H9 (cell line): ENCODE results near the gene SV2C. TPM values are rescaled to one million over a fixed set of nuclear protein-coding genes. Genes with fewer than 3 reads are reported as not detected.

Source experiments
- DNase-seq: peaks from one replicate; pipeline ENCODE4 v3.0.0-alpha.2; 2017
- H2AFZ ChIP-seq: one replicate; pipeline ENCODE4 v1.6.1; 2013; ENCODE audit warnings: mild to moderate bottlenecking, low read length, control low read depth, moderate library complexity
- H2AK5ac ChIP-seq: 2 replicates; pipeline ENCODE4 v1.6.1; 2013; ENCODE audit warnings: low read length, control low read depth, mixed read lengths; ENCODE audit not compliant: insufficient read length
- H2BK120ac ChIP-seq: one replicate; pipeline ENCODE4 v1.6.1; 2013; ENCODE audit warnings: low read depth, mild to moderate bottlenecking, low read length, control low read depth, inconsistent platforms; ENCODE audit not compliant: poor library complexity, severe bottlenecking
- H2BK12ac ChIP-seq: 2 replicates; pipeline ENCODE4 v1.6.1; 2013; ENCODE audit warnings: low read length, control low read depth, mixed read lengths, low read depth; ENCODE audit not compliant: insufficient read length
- H2BK15ac ChIP-seq: 2 replicates; pipeline ENCODE4 v1.6.1; 2013; ENCODE audit warnings: low read depth, low read length, control low read depth
- H2BK20ac ChIP-seq: one replicate; pipeline ENCODE4 v1.6.1; 2013; ENCODE audit warnings: low read depth, mild to moderate bottlenecking, low read length, control low read depth, inconsistent platforms; ENCODE audit not compliant: poor library complexity, severe bottlenecking
- H2BK5ac ChIP-seq: 2 replicates; pipeline ENCODE4 v1.6.1; 2013; ENCODE audit warnings: low read length, control low read depth, mixed read lengths; ENCODE audit not compliant: insufficient read length
- H3K14ac ChIP-seq: 2 replicates; pipeline ENCODE4 v1.6.1; 2013; ENCODE audit warnings: low read length, control low read depth; ENCODE audit not compliant: insufficient read depth
- H3K18ac ChIP-seq: 2 replicates; pipeline ENCODE4 v1.6.1; 2013; ENCODE audit warnings: low read depth, mild to moderate bottlenecking, mixed read lengths, low read length, control low read depth; ENCODE audit not compliant: insufficient read length
- H3K23ac ChIP-seq: 2 replicates; pipeline ENCODE4 v1.6.1; 2013; ENCODE audit warnings: low read length, control low read depth, mixed read lengths, low read depth; ENCODE audit not compliant: insufficient read length
- H3K23me2 ChIP-seq: 2 replicates; pipeline ENCODE4 v1.6.1; 2013; ENCODE audit warnings: low read depth, mild to moderate bottlenecking, mixed read lengths, low read length, control low read depth; ENCODE audit not compliant: insufficient read length, poor library complexity, severe bottlenecking
- H3K27ac ChIP-seq: 2 replicates; pipeline ENCODE4 v1.5.1; 2013; ENCODE audit warnings: low read length, control low read depth, mixed read lengths, low read depth; ENCODE audit not compliant: insufficient read length
- H3K27me3 ChIP-seq: 2 replicates; pipeline ENCODE4 v1.6.1; 2013; ENCODE audit warnings: low read length, control low read depth, inconsistent platforms; ENCODE audit not compliant: insufficient read depth
- H3K4ac ChIP-seq: 2 replicates; pipeline ENCODE4 v1.6.1; 2013; ENCODE audit warnings: low read depth, mild to moderate bottlenecking, control low read depth, inconsistent platforms, low read length, moderate library complexity
- H3K4me1 ChIP-seq: 2 replicates; pipeline ENCODE4 v1.6.1; 2013; ENCODE audit warnings: low read length, control low read depth, inconsistent platforms; ENCODE audit not compliant: insufficient read depth
- H3K4me2 ChIP-seq: 2 replicates; pipeline ENCODE4 v1.6.1; 2013; ENCODE audit warnings: low read length, control low read depth, mixed read lengths; ENCODE audit not compliant: insufficient read length, insufficient read depth
- H3K56ac ChIP-seq: 2 replicates; pipeline ENCODE4 v1.6.1; 2013; ENCODE audit warnings: low read depth, mild to moderate bottlenecking, mixed read lengths, low read length, control low read depth; ENCODE audit not compliant: insufficient read length
- H3K79me1 ChIP-seq: 2 replicates; pipeline ENCODE4 v1.6.1; 2013; ENCODE audit warnings: low read depth, mild to moderate bottlenecking, moderate library complexity, low read length, control low read depth, inconsistent platforms; ENCODE audit not compliant: insufficient read depth, poor library complexity, severe bottlenecking
- H3K79me2 ChIP-seq: 2 replicates; pipeline ENCODE4 v1.6.1; 2013; ENCODE audit warnings: low read length, control low read depth, inconsistent platforms; ENCODE audit not compliant: insufficient read depth
- H3K9ac ChIP-seq: 2 replicates; pipeline ENCODE4 v1.6.1; 2013; ENCODE audit warnings: low read length, control low read depth, mixed read lengths; ENCODE audit not compliant: insufficient read length; ENCODE audit errors: extremely low read depth
- H3K9me3 ChIP-seq: one replicate; pipeline ENCODE4 v1.6.1; 2013; ENCODE audit warnings: low read depth, low read length, inconsistent platforms; ENCODE audit not compliant: control insufficient read depth
- H3T11ph ChIP-seq: one replicate; pipeline ENCODE4 v1.6.1; 2013; ENCODE audit warnings: mild to moderate bottlenecking, low read length, control low read depth, inconsistent platforms
- H4K20me1 ChIP-seq: one replicate; pipeline ENCODE4 v1.6.1; 2013; ENCODE audit not compliant: control insufficient read depth, insufficient read length, insufficient read depth
- H4K5ac ChIP-seq: 2 replicates; pipeline ENCODE4 v1.6.1; 2013; ENCODE audit warnings: low read depth, mild to moderate bottlenecking, mixed read lengths, low read length, control low read depth; ENCODE audit not compliant: insufficient read length
- H4K8ac ChIP-seq: replicated peaks from 2 replicates; pipeline ENCODE4 v1.6.1; 2013; ENCODE audit warnings: low read length, control low read depth, mixed read lengths, low read depth; ENCODE audit not compliant: insufficient read length
- H4K91ac ChIP-seq: 2 replicates; pipeline ENCODE4 v1.6.1; 2013; ENCODE audit warnings: low read depth, mild to moderate bottlenecking, moderate library complexity, mixed read lengths, low read length, control low read depth; ENCODE audit not compliant: insufficient read length
- H3K27ac Mint-ChIP-seq, 3 experiments: 2 replicates in 2 of 3; 3 replicates in 1 of 3; pipeline ENCODE4 v1.8.0; 2020 to 2021; ENCODE audit warnings: mixed read lengths in 3 of 3, mild to moderate bottlenecking in 1 of 3, moderate library complexity in 1 of 3
- H3K27me3 Mint-ChIP-seq: 2 replicates; pipeline ENCODE4 v1.8.0; 2021; ENCODE audit warnings: low read depth, mild to moderate bottlenecking, moderate library complexity, mixed read lengths
- H3K36me3 Mint-ChIP-seq, 3 experiments: 2 replicates in 2 of 3; 3 replicates in 1 of 3; pipeline ENCODE4 v1.8.0; 2020 to 2021; ENCODE audit warnings: low read depth in 3 of 3, mixed read lengths in 3 of 3; ENCODE audit not compliant: insufficient read depth in 1 of 3
- H3K4me1 Mint-ChIP-seq, 2 experiments: 2 replicates each; pipeline ENCODE4 v1.8.0; 2020; ENCODE audit warnings: mixed read lengths in 2 of 2
- H3K4me3 Mint-ChIP-seq, 2 experiments: 2 replicates in 1 of 2; 3 replicates in 1 of 2; pipeline ENCODE4 v1.8.0; 2020 to 2021; ENCODE audit warnings: mild to moderate bottlenecking in 2 of 2, mixed read lengths in 2 of 2, moderate library complexity in 1 of 2
- H3K9me3 Mint-ChIP-seq, 2 experiments: 2 replicates in 1 of 2; 3 replicates in 1 of 2; pipeline ENCODE4 v1.8.0; 2020; ENCODE audit warnings: mild to moderate bottlenecking in 2 of 2, mixed read lengths in 2 of 2, moderate library complexity in 1 of 2
- WGBS: extraction: QIAGEN DNeasy Blood & Tissue Kit; methylation state at CpG from one replicate; pipeline ENCODE4 v1.1.7; 2013; ENCODE audit warnings: missing lambda C conversion rate, low lambda C conversion rate, mixed read lengths; ENCODE audit not compliant: insufficient read length; ENCODE audit errors: extremely low coverage; 5-methylcytosine and 5-hydroxymethylcytosine counted together
- total RNA-seq: library from RNA; stranded (reverse); gene quantifications from 2 replicates; pipeline ENCODE4 v1.2.1, GENCODE V29; 2021
- TF ChIP-seq, protein P1 (sequence below): fragments of 200-600 bp; sonication (generic); conservative IDR thresholded peaks from 3 replicates; pipeline ENCODE4 v1.8.0; 2021; ENCODE audit warnings: antibody characterized with exemption, mild to moderate bottlenecking

SV2C gene
- total RNA-seq, 1 experiment from 2014 or later = 0.09 TPM

DNA sequence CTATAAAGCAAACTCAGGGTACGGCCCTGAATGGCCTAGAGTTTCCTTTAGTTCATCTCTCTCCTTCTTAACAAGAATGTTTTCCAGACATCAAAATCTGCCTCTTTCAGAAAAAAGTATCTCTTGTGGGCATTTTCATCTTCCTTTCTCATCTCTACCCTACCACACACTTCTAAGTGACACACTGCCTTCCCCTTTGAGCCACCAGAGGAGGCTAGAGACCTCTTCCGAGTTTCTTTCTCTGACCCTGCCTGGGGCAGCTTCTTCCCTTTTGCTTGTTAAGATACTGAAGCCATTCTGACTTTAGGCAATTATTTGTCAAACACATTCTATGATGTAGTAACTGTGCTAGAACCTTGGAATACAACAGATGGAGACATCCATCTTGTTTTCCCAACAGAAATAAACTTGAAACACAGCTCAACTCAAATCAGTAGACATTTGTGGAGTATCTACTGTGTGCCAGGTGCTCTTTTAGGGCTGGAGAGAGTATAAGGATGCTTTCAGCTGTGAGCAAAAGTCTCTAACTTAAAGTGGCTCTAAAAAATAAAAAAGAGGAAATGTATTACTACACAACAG, 8.6 kb upstream of the SV2C start:
- no peak overlapping the region for H2BK120ac ChIP-seq
- Mint-ChIP-seq H3K36me3 (no peaks in the 10 kb centered on the region), H3K4me1 (no peaks in the 10 kb centered on the region), H3K9me3 (no peaks in the 10 kb centered on the region), H3K27me3 (peaks cover 56% of the 10 kb centered on the region), H3K4me3 (no peak overlapping the region), H3K27ac (no peak overlapping the region)
- H3K56ac ChIP-seq = no peak overlapping the region
- WGBS = no CpG with 5 or more reads among the region's 2 CpGs
- H2BK5ac ChIP-seq = no peak overlapping the region
- no peak overlapping the region for H4K5ac ChIP-seq
- no peak overlapping the region for H4K8ac ChIP-seq
- H3T11ph ChIP-seq = no peak overlapping the region
- H3K79me1 ChIP-seq = no peaks in the 10 kb centered on the region
- peak; percentile 43 for DNase-seq
- H3K23me2 ChIP-seq = no peaks in the 10 kb centered on the region
- no peak overlapping the region for H3K4me2 ChIP-seq
- no peaks in the 10 kb centered on the region for H4K20me1 ChIP-seq
- H4K91ac ChIP-seq = no peak overlapping the region
- H3K4me1 ChIP-seq = no peaks in the 10 kb centered on the region
- TF ChIP-seq, protein P1, sequence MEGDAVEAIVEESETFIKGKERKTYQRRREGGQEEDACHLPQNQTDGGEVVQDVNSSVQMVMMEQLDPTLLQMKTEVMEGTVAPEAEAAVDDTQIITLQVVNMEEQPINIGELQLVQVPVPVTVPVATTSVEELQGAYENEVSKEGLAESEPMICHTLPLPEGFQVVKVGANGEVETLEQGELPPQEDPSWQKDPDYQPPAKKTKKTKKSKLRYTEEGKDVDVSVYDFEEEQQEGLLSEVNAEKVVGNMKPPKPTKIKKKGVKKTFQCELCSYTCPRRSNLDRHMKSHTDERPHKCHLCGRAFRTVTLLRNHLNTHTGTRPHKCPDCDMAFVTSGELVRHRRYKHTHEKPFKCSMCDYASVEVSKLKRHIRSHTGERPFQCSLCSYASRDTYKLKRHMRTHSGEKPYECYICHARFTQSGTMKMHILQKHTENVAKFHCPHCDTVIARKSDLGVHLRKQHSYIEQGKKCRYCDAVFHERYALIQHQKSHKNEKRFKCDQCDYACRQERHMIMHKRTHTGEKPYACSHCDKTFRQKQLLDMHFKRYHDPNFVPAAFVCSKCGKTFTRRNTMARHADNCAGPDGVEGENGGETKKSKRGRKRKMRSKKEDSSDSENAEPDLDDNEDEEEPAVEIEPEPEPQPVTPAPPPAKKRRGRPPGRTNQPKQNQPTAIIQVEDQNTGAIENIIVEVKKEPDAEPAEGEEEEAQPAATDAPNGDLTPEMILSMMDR = peak; percentile 90
- H3K27me3 ChIP-seq = no peaks in the 10 kb centered on the region; the same call in 1 of the 2 replicates
- no peak overlapping the region for H3K18ac ChIP-seq
- no peak overlapping the region for H3K14ac ChIP-seq
- no peak overlapping the region for H2AK5ac ChIP-seq
- no peak overlapping the region for H3K27ac ChIP-seq
- no peak overlapping the region for H3K4ac ChIP-seq
- H3K9ac ChIP-seq = no peak overlapping the region
- H3K9me3 ChIP-seq = no peaks in the 10 kb centered on the region
- H2AFZ ChIP-seq = no peak overlapping the region
- H3K23ac ChIP-seq = no peak overlapping the region
- no peak overlapping the region for H2BK15ac ChIP-seq
- H2BK20ac ChIP-seq = no peak overlapping the region
- H2BK12ac ChIP-seq = no peak overlapping the region
- H3K79me2 ChIP-seq = no peaks in the 10 kb centered on the region
